ENCODE results near the gene PYY.
"Not testable (repeated sequence)": the region's sequence is repeated elsewhere in the genome, so short reads cannot be mapped to it uniquely, and the experiment has no call there.

Gene PYY

GRCh38 chr17:43928609-43929008, 25.1 kb downstream of the PYY start:
- Histone ChIP-seq H3K27ac (ENCODE audit: low read depth, low read length) (no peak overlapping the region), H4K12ac (ENCODE audit: low read depth, low read length) (no peak overlapping the region), H2BK5ac (ENCODE audit: low read depth, low read length, poor library complexity) (no peak overlapping the region), H3K4ac (ENCODE audit: low read depth, low read length) (no peak overlapping the region), H3K4me2 (ENCODE audit: low read length) (no peak overlapping the region), H4K8ac (ENCODE audit: low read depth, low read length) (no peak overlapping the region), H4K91ac (ENCODE audit: low read depth, low read length) (no peak overlapping the region), H3K14ac (ENCODE audit: low read length) (no peak overlapping the region), H3K27me3 (ENCODE audit: insufficient read depth, low read length) (peaks cover 9% of the 10 kb centered on the region), H2BK120ac (ENCODE audit: insufficient read depth, low read length, poor library complexity) (no peak overlapping the region), H3K23ac (ENCODE audit: low read length) (no peak overlapping the region), H3K4me3 (ENCODE audit: low read depth, low read length) (no peak overlapping the region), H3K79me1 (ENCODE audit: low read length) (no peaks in the 10 kb centered on the region), H2BK12ac (ENCODE audit: low read length) (no peak overlapping the region), H3K9me3 (ENCODE audit: insufficient read depth, low read depth, low read length) (no peaks in the 10 kb centered on the region), H3K9ac (ENCODE audit: low read length) (no peak overlapping the region), H3K36me3 (ENCODE audit: control insufficient read depth in 1 of 2, insufficient read depth in 2 of 2, low read length in 2 of 2) (no peaks in the 10 kb centered on the region), H3K79me2 (ENCODE audit: control insufficient read depth, insufficient read depth, low read length, poor library complexity) (no peaks in the 10 kb centered on the region), H2AFZ (ENCODE audit: insufficient read depth, low read length, poor library complexity) (no peak overlapping the region), H2AK5ac (ENCODE audit: low read length) (no peak overlapping the region), H3K18ac (ENCODE audit: low read length) (no peak overlapping the region), H3K4me1 (ENCODE audit: control insufficient read depth in 1 of 2, insufficient read depth in 2 of 2, low read length in 2 of 2) (no peaks in the 10 kb centered on the region)
- WGBS (ENCODE audit: extremely low coverage, insufficient coverage, insufficient read length), result no CpG with 5 or more reads among the region's 1 CpG
- DNase-seq, result no peak

GRCh38 chr17:43927929-43928328, 25.8 kb downstream of the PYY start:
- H3K4me1 ChIP-seq (ENCODE audit: control insufficient read depth in 1 of 2, insufficient read depth in 2 of 2, low read length in 2 of 2); H3K27me3 ChIP-seq (ENCODE audit: insufficient read depth, low read length); H3K23ac ChIP-seq (ENCODE audit: low read length); H3K9ac ChIP-seq (ENCODE audit: low read length); H3K9me3 ChIP-seq (ENCODE audit: insufficient read depth, low read depth, low read length); H4K12ac ChIP-seq (ENCODE audit: low read depth, low read length); H3K36me3 ChIP-seq (ENCODE audit: control insufficient read depth in 1 of 2, insufficient read depth in 2 of 2, low read length in 2 of 2); H3K4me2 ChIP-seq (ENCODE audit: low read length); H4K8ac ChIP-seq (ENCODE audit: low read depth, low read length); H3K79me1 ChIP-seq (ENCODE audit: low read length); H2BK120ac ChIP-seq (ENCODE audit: insufficient read depth, low read length, poor library complexity); H3K4ac ChIP-seq (ENCODE audit: low read depth, low read length); H3K27ac ChIP-seq (ENCODE audit: low read depth, low read length); H2AFZ ChIP-seq (ENCODE audit: insufficient read depth, low read length, poor library complexity); H4K91ac ChIP-seq (ENCODE audit: low read depth, low read length); H3K18ac ChIP-seq (ENCODE audit: low read length); DNase-seq; H2AK5ac ChIP-seq (ENCODE audit: low read length); H3K14ac ChIP-seq (ENCODE audit: low read length); H2BK12ac ChIP-seq (ENCODE audit: low read length); H3K79me2 ChIP-seq (ENCODE audit: control insufficient read depth, insufficient read depth, low read length, poor library complexity); H2BK5ac ChIP-seq (ENCODE audit: low read depth, low read length, poor library complexity); H3K4me3 ChIP-seq (ENCODE audit: low read depth, low read length): not testable (repeated sequence)
- no CpG with 5 or more reads among the region's 5 CpGs for WGBS (ENCODE audit: extremely low coverage, insufficient coverage, insufficient read length)

GRCh38 chr17:43927060-43927864, 26.5 kb downstream of the PYY start:
- Histone ChIP-seq H3K27ac (ENCODE audit: low read depth, low read length) (no peak overlapping the region), H2AFZ (ENCODE audit: insufficient read depth, low read length, poor library complexity) (no peak overlapping the region), H3K14ac (ENCODE audit: low read length) (no peak overlapping the region), H4K12ac (ENCODE audit: low read depth, low read length) (no peak overlapping the region), H3K9me3 (ENCODE audit: insufficient read depth, low read depth, low read length) (no peaks in the 10 kb centered on the region), H3K79me1 (ENCODE audit: low read length) (no peaks in the 10 kb centered on the region), H3K4me2 (ENCODE audit: low read length) (peak overlapping the region; percentile 4), H2AK5ac (ENCODE audit: low read length) (no peak overlapping the region), H3K9ac (ENCODE audit: low read length) (no peak overlapping the region), H3K36me3 (ENCODE audit: control insufficient read depth in 1 of 2, insufficient read depth in 2 of 2, low read length in 2 of 2) (no peaks in the 10 kb centered on the region), H4K8ac (ENCODE audit: low read depth, low read length) (no peak overlapping the region), H3K18ac (ENCODE audit: low read length) (no peak overlapping the region), H3K4me3 (ENCODE audit: low read depth, low read length) (no peak overlapping the region), H2BK120ac (ENCODE audit: insufficient read depth, low read length, poor library complexity) (no peak overlapping the region), H3K4me1 (ENCODE audit: control insufficient read depth in 1 of 2, insufficient read depth in 2 of 2, low read length in 2 of 2) (no peaks in the 10 kb centered on the region), H3K79me2 (ENCODE audit: control insufficient read depth, insufficient read depth, low read length, poor library complexity) (no peaks in the 10 kb centered on the region), H3K4ac (ENCODE audit: low read depth, low read length) (no peak overlapping the region), H3K23ac (ENCODE audit: low read length) (no peak overlapping the region), H2BK12ac (ENCODE audit: low read length) (no peak overlapping the region), H3K27me3 (ENCODE audit: insufficient read depth, low read length) (peaks cover 9% of the 10 kb centered on the region), H4K91ac (ENCODE audit: low read depth, low read length) (no peak overlapping the region), H2BK5ac (ENCODE audit: low read depth, low read length, poor library complexity) (no peak overlapping the region)
- no peak for DNase-seq
- no CpG with 5 or more reads among the region's 42 CpGs for WGBS (ENCODE audit: extremely low coverage, insufficient coverage, insufficient read length)

DNA sequence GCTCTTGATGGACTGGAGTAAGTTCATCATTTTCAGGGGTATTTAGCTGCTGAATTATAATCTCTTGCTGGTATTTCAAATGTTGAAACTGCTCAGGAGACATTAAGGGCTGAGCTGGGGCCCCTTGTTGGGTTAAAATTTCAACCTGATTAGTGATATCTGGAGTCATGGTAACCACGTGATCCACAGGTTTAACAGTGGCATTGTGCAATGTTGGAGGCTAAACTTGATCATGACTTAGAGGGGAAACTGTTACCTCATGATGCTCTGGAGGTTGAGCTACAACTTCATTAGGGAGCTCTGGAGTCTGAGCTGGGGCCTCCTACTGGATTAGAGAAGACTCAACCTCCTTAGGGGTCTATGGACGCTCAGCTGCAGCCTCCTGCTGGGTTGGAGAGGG, 29.2 kb downstream of the PYY start:
- H3K18ac ChIP-seq (ENCODE audit: low read length), result no peak overlapping the region
- DNase-seq, result no peak
- peaks cover 9% of the 10 kb centered on the region for H3K27me3 ChIP-seq (ENCODE audit: insufficient read depth, low read length)
- H2AFZ ChIP-seq (ENCODE audit: insufficient read depth, low read length, poor library complexity), result no peak overlapping the region
- no peak overlapping the region for H2AK5ac ChIP-seq (ENCODE audit: low read length)
- H2BK12ac ChIP-seq (ENCODE audit: low read length), result no peak overlapping the region
- no peaks in the 10 kb centered on the region for H3K36me3 ChIP-seq (ENCODE audit: control insufficient read depth in 1 of 2, insufficient read depth in 2 of 2, low read length in 2 of 2)
- no peak overlapping the region for H3K4ac ChIP-seq (ENCODE audit: low read depth, low read length)
- H4K91ac ChIP-seq (ENCODE audit: low read depth, low read length), result no peak overlapping the region
- no peak overlapping the region for H3K4me3 ChIP-seq (ENCODE audit: low read depth, low read length)
- no peak overlapping the region for H4K12ac ChIP-seq (ENCODE audit: low read depth, low read length)
- no peak overlapping the region for H3K14ac ChIP-seq (ENCODE audit: low read length)
- no peaks in the 10 kb centered on the region for H3K4me1 ChIP-seq (ENCODE audit: control insufficient read depth in 1 of 2, insufficient read depth in 2 of 2, low read length in 2 of 2)
- no peak overlapping the region for H3K4me2 ChIP-seq (ENCODE audit: low read length)
- H3K9ac ChIP-seq (ENCODE audit: low read length), result no peak overlapping the region
- no peak overlapping the region for H4K8ac ChIP-seq (ENCODE audit: low read depth, low read length)
- H2BK120ac ChIP-seq (ENCODE audit: insufficient read depth, low read length, poor library complexity), result no peak overlapping the region
- no peaks in the 10 kb centered on the region for H3K79me1 ChIP-seq (ENCODE audit: low read length)
- no peak overlapping the region for H3K23ac ChIP-seq (ENCODE audit: low read length)
- WGBS (ENCODE audit: extremely low coverage, insufficient coverage, insufficient read length), result no CpG with 5 or more reads among the region's 2 CpGs
- no peak overlapping the region for H3K27ac ChIP-seq (ENCODE audit: low read depth, low read length)
- no peaks in the 10 kb centered on the region for H3K79me2 ChIP-seq (ENCODE audit: control insufficient read depth, insufficient read depth, low read length, poor library complexity)
- H3K9me3 ChIP-seq (ENCODE audit: insufficient read depth, low read depth, low read length), result no peaks in the 10 kb centered on the region
- H2BK5ac ChIP-seq (ENCODE audit: low read depth, low read length, poor library complexity), result no peak overlapping the region

All from trophoblast cell (in vitro differentiated cells and primary cell).